GM23248 (cell line): ENCODE results near the gene PET100. TPM values are rescaled to one million over a fixed set of nuclear protein-coding genes. Genes with fewer than 3 reads are reported as not detected.
A peak's percentile ranks its signal among the peaks of the same experiment; 100 is the strongest.

Source experiments
- DNase-seq: peaks from one replicate; pipeline ENCODE4 v3.0.0-alpha.2; 2015
- H2AFZ ChIP-seq: fragments of 200-600 bp; sonication (generic); 2 replicates; pipeline ENCODE4 v1.6.1; 2016; ENCODE audit warnings: antibody characterized with exemption
- H3F3A ChIP-seq: fragments of 200-600 bp; sonication (generic); 2 replicates; pipeline ENCODE4 v1.6.1; 2016; ENCODE audit warnings: mild to moderate bottlenecking, antibody characterized with exemption, mixed run types; ENCODE audit not compliant: insufficient read depth
- H3K27ac ChIP-seq: fragments of 200-600 bp; sonication (generic); 2 replicates; pipeline ENCODE4 v1.5.1; 2016; ENCODE audit warnings: mild to moderate bottlenecking
- H3K27me3 ChIP-seq: fragments of 200-600 bp; sonication (generic); replicated peaks from 2 replicates; pipeline ENCODE4 v1.6.1; 2016; ENCODE audit warnings: mild to moderate bottlenecking; ENCODE audit not compliant: insufficient read depth
- H3K36me3 ChIP-seq: fragments of 200-600 bp; sonication (generic); 2 replicates; pipeline ENCODE4 v1.6.1; 2016; ENCODE audit warnings: low read depth, mild to moderate bottlenecking
- H3K4me1 ChIP-seq: fragments of 200-600 bp; sonication (generic); 2 replicates; pipeline ENCODE4 v1.6.1; 2016; ENCODE audit warnings: mild to moderate bottlenecking; ENCODE audit not compliant: insufficient read depth
- H3K4me2 ChIP-seq: fragments of 200-600 bp; sonication (generic); one replicate; pipeline ENCODE4 v1.6.1; 2016; ENCODE audit warnings: mild to moderate bottlenecking; ENCODE audit not compliant: unreplicated experiment
- H3K4me3 ChIP-seq: fragments of 200-600 bp; sonication (generic); 2 replicates; pipeline ENCODE4 v1.5.1; 2016; ENCODE audit warnings: mild to moderate bottlenecking
- H3K79me2 ChIP-seq: fragments of 200-600 bp; sonication (generic); 2 replicates; pipeline ENCODE4 v1.6.1; 2016; ENCODE audit warnings: mild to moderate bottlenecking; ENCODE audit not compliant: insufficient read depth
- H3K9ac ChIP-seq: fragments of 200-600 bp; sonication (generic); 2 replicates; pipeline ENCODE4 v1.6.1; 2016; ENCODE audit warnings: mild to moderate bottlenecking
- H3K9me2 ChIP-seq: fragments of 200-600 bp; sonication (generic); 2 replicates; pipeline ENCODE4 v1.6.1; 2016; ENCODE audit warnings: mixed run types, mild to moderate bottlenecking, moderate library complexity; ENCODE audit not compliant: insufficient read depth
- H3K9me3 ChIP-seq: fragments of 200-600 bp; sonication (generic); one replicate; pipeline ENCODE4 v1.6.1; 2017; ENCODE audit warnings: low read depth
- H4K20me1 ChIP-seq: fragments of 200-600 bp; sonication (generic); 2 replicates; pipeline ENCODE4 v1.6.0; 2016; ENCODE audit not compliant: insufficient read depth
- EZH2 ChIP-seq: fragments of 200-600 bp; sonication (generic); IDR thresholded peaks from 2 replicates; pipeline ENCODE4 v1.6.1; 2018; ENCODE audit warnings: antibody characterized with exemption, mild to moderate bottlenecking; ENCODE audit not compliant: insufficient read depth, poor library complexity, severe bottlenecking
- EZH2phosphoT487 ChIP-seq: fragments of 200-600 bp; sonication (generic); IDR thresholded peaks from 2 replicates; pipeline ENCODE4 v1.6.1; 2018; ENCODE audit warnings: antibody characterized with exemption, moderate library complexity, mild to moderate bottlenecking, low read depth; ENCODE audit not compliant: insufficient read depth
- WGBS, 2 experiments: methylation state at CpG; one replicate each; pipeline ENCODE4 v1.1.6; 2015 to 2017; ENCODE audit warnings: low lambda C conversion rate in 2 of 2, low coverage in 1 of 2; ENCODE audit errors: missing lambda C conversion rate in 2 of 2; 5-methylcytosine and 5-hydroxymethylcytosine counted together
- in situ Hi-C: fragments of 300-500 bp; cut with MboI; formaldehyde crosslinking; loops from 2 replicates; pipeline ENCODE4 v1.15.0; 2020
- polyA plus RNA-seq: library from polyadenylated mRNA; unstranded; fragments of >200 nt; fragmentation: Nextera tagmentation; extraction: Ambion mirVana; gene quantifications from 2 replicates; pipeline ENCODE4 v1.2.1, GENCODE V29; 2016
- total RNA-seq: library from RNA; depleted of rRNA; stranded (reverse); fragments of >200 nt; shearing (Covaris generic); gene quantifications from 2 replicates; pipeline ENCODE4 v1.2.3, GENCODE V29; 2014

Gene PET100
- total and polyA plus RNA-seq, 2 experiments from 2014 or later, result 13.5 to 199 TPM

GRCh38 chr19:7600721-7601120 is 28.9 kb upstream of the PET100 start:
- Histone ChIP-seq H3K4me1 (no peaks in the 10 kb centered on the region), H3K36me3 (no peaks in the 10 kb centered on the region), H3K27me3 (peaks cover 18% of the 10 kb centered on the region), H4K20me1 (no peaks in the 10 kb centered on the region), H3K9ac (no peak overlapping the region), H3K4me2 (no peak overlapping the region), H2AFZ (no peak overlapping the region), H3K9me2 (no peaks in the 10 kb centered on the region), H3F3A (no peaks in the 10 kb centered on the region), H3K79me2 (no peaks in the 10 kb centered on the region), H3K9me3 (no peaks in the 10 kb centered on the region), H3K27ac (no peak overlapping the region), H3K4me3 (no peak overlapping the region)
- in situ Hi-C loops, result no loop called here
- TF ChIP-seq EZH2 (no peak), EZH2phosphoT487 (no peak)
- DNase-seq, result peak; percentile 13

DNA sequence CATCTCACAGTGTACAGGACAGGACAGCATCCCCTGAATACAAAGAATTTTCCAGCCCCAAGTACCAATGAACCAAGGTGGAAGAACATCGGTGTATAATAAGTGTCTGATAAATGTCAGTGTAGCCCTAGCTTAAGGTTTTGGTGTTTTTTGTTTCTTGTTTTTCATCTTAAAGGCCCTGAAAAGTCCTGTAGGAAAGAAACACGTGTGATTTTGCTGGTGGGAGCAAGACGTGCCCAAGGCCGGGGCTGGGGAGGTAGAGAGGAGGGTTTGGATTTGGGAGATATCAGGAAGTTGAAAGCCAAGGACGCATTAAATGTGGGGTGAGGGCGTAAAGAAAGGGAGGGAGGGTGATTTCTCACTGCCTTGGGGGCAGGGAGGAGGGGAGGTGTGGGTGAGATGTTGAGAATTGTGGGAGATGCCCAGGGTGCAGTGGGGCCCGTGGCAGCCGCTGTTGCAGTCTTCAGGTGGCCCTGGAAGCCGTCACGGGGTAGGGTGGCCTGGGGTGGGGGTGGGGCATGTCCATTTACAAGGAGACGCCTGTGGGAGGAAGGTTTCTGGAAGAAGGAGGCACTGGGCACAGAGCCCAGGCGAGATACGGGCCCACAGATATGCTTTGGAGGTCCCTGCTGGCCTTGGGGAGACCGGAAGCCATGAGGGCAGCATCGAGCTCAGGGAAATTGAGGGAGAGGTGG is 27.2 kb upstream of the PET100 start:
- Histone ChIP-seq H3K27ac (no peak overlapping the region), H3K4me1 (no peaks in the 10 kb centered on the region), H3F3A (no peaks in the 10 kb centered on the region), H3K9ac (no peak overlapping the region), H4K20me1 (no peaks in the 10 kb centered on the region), H3K27me3 (peaks cover 6% of the 10 kb centered on the region), H3K4me2 (no peak overlapping the region), H3K36me3 (no peaks in the 10 kb centered on the region), H3K9me2 (no peaks in the 10 kb centered on the region), H2AFZ (no peak overlapping the region), H3K4me3 (no peak overlapping the region), H3K79me2 (no peaks in the 10 kb centered on the region), H3K9me3 (no peaks in the 10 kb centered on the region)
- no peak for DNase-seq
- in situ Hi-C loops, result no loop called here
- 27 to 36% methylated on average over 11 to 15 of the region's 15 CpGs for WGBS, 2 experiments
- no peak for TF ChIP-seq EZH2
- no peak for TF ChIP-seq EZH2phosphoT487

- in situ Hi-C loops, result no loop called here
- no peaks in the 10 kb centered on the region for H4K20me1 ChIP-seq
Measured at GRCh38 chr19:7602935-7603497, 26.6 kb upstream of the PET100 start.

DNA sequence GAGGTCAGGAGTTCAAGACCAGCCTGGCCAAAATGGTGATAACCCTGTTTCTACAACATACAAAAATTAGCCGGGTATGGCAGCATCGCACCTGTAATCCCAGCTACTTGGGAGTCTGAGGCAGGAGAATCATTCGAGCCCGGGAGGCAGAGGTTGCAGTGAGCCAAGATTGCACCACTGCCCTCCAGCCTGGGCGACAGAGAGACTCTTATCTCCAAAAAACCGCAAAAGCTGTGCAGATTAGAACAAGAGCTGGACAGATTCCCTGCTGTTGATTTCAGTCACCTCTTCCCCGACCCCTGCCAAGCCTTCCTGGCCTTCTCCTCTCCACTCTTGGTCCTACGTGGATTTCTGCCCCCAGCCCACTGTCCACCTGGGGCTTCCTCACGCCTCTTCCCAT is 25.7 kb upstream of the PET100 start:
- DNase-seq, result no peak
- no peaks in the 10 kb centered on the region for H3K9me2 ChIP-seq
- no peaks in the 10 kb centered on the region for H4K20me1 ChIP-seq
- H3K27ac ChIP-seq, result no peak overlapping the region
- H3K9me3 ChIP-seq, result no peaks in the 10 kb centered on the region
- H3F3A ChIP-seq, result no peaks in the 10 kb centered on the region
- no peaks in the 10 kb centered on the region for H3K4me1 ChIP-seq
- TF ChIP-seq EZH2phosphoT487, result no peak
- no peak for TF ChIP-seq EZH2
- H3K4me2 ChIP-seq, result no peak overlapping the region
- H3K36me3 ChIP-seq, result no peaks in the 10 kb centered on the region
- no peak overlapping the region for H3K4me3 ChIP-seq
- H3K79me2 ChIP-seq, result no peaks in the 10 kb centered on the region
- no peaks in the 10 kb centered on the region for H3K27me3 ChIP-seq
- in situ Hi-C loops, result no loop called here
- WGBS, 2 experiments, result 80 to 81% methylated on average over 9 of the region's 9 CpGs
- no peak overlapping the region for H3K9ac ChIP-seq
- H2AFZ ChIP-seq, result no peak overlapping the region

More at GRCh38 chr19:7602935-7603497, 26.6 kb upstream of the PET100 start:
- Histone ChIP-seq H3K4me2 (no peak overlapping the region), H2AFZ (no peak overlapping the region), H3K79me2 (no peaks in the 10 kb centered on the region), H3K4me3 (no peak overlapping the region), H3F3A (no peaks in the 10 kb centered on the region), H3K36me3 (no peaks in the 10 kb centered on the region), H3K27me3 (no peaks in the 10 kb centered on the region), H3K4me1 (no peaks in the 10 kb centered on the region), H3K9ac (no peak overlapping the region), H3K9me3 (no peaks in the 10 kb centered on the region), H3K9me2 (no peaks in the 10 kb centered on the region), H3K27ac (no peak overlapping the region)
- TF ChIP-seq EZH2phosphoT487 (no peak), EZH2 (no peak)
- 51 to 66% methylated on average over 11 of the region's 11 CpGs for WGBS, 2 experiments
- no peak for DNase-seq
